HepG2 (cell line): Measurements from ENCODE around the gene SLC13A5. TPM values are rescaled to one million over a fixed set of nuclear protein-coding genes. Genes with fewer than 3 reads are reported as not detected.
A peak's percentile ranks its signal among the peaks of the same experiment; 100 is the strongest.

Experiments
- BCL6 ChIP-seq: IDR thresholded peaks from 2 replicates; pipeline ENCODE4 v1.6.1; 2016; ENCODE audit warnings: missing genetic modification reagents, missing compliant biosample characterization
- DZIP1 ChIP-seq: sonication (generic); formaldehyde crosslinking; IDR thresholded peaks from 2 replicates; pipeline ENCODE4 v1.5.0; 2020; ENCODE audit warnings: mild to moderate bottlenecking, missing genetic modification reagents
- FOXM1 ChIP-seq: sonication (generic); formaldehyde crosslinking; IDR thresholded peaks from 2 replicates; pipeline ENCODE4 v1.5.0; 2020; ENCODE audit warnings: missing genetic modification reagents
- GZF1 ChIP-seq: sonication (generic); formaldehyde crosslinking; IDR thresholded peaks from 2 replicates; pipeline ENCODE4 v1.5.1; 2020; ENCODE audit warnings: mild to moderate bottlenecking, missing genetic modification reagents
- HNF4G ChIP-seq, 2 experiments: sonication (generic) in 1 of 2; formaldehyde crosslinking in 1 of 2; IDR thresholded peaks; 2 replicates each; pipeline versions ENCODE4 v1.4.0 to v1.6.1; 2011 to 2020; ENCODE audit warnings: borderline replicate concordance in 2 of 2, low read depth in 2 of 2, mild to moderate bottlenecking in 2 of 2, low read length in 1 of 2, missing genetic modification reagents in 1 of 2, moderate library complexity in 1 of 2
- IKZF4 ChIP-seq: sonication (generic); formaldehyde crosslinking; IDR thresholded peaks from 2 replicates; pipeline ENCODE4 v1.5.1; 2020; ENCODE audit warnings: borderline replicate concordance, mild to moderate bottlenecking, low read depth, missing genetic modification reagents; ENCODE audit errors: not compliant biosample characterization
- KMT2A ChIP-seq: sonication (generic); formaldehyde crosslinking; IDR thresholded peaks from 2 replicates; pipeline ENCODE4 v1.4.0; 2020; ENCODE audit warnings: missing genetic modification reagents
- LCORL ChIP-seq, 2 experiments: fragments of 450-650 bp in 1 of 2; sonication (generic) in 1 of 2; formaldehyde crosslinking in 1 of 2; IDR thresholded peaks; 2 replicates each; pipeline versions ENCODE4 v1.5.0 to v1.6.1; 2017 to 2020; ENCODE audit warnings: antibody characterized with exemption in 1 of 2, missing genetic modification reagents in 1 of 2
- MAX ChIP-seq: IDR thresholded peaks from 2 replicates; pipeline ENCODE4 v1.6.1; 2012; ENCODE audit warnings: inconsistent platforms
- MLX ChIP-seq: IDR thresholded peaks from 2 replicates; pipeline ENCODE4 v1.6.1; 2016
- MYC ChIP-seq: sonication (generic); formaldehyde crosslinking; IDR thresholded peaks from 2 replicates; pipeline ENCODE4 v1.9.0; 2021; ENCODE audit warnings: missing genetic modification reagents, borderline replicate concordance
- NCOA2 ChIP-seq: sonication (generic); formaldehyde crosslinking; IDR thresholded peaks from 2 replicates; pipeline ENCODE4 v1.8.0; 2022; ENCODE audit warnings: inconsistent platforms
- RXRB ChIP-seq: IDR thresholded peaks from 2 replicates; pipeline ENCODE4 v1.6.1; 2016; ENCODE audit warnings: borderline replicate concordance, missing genetic modification reagents, missing compliant biosample characterization
- SP4 ChIP-seq: sonication (generic); formaldehyde crosslinking; IDR thresholded peaks from 2 replicates; pipeline ENCODE4 v1.8.1; 2023; ENCODE audit warnings: mild to moderate bottlenecking, missing genetic modification reagents
- STAG1 ChIP-seq: sonication (generic); formaldehyde crosslinking; IDR thresholded peaks from 2 replicates; pipeline ENCODE4 v1.4.0; 2020; ENCODE audit warnings: missing genetic modification reagents
- TBX3 ChIP-seq: fragments of 450-650 bp; IDR thresholded peaks from 2 replicates; pipeline ENCODE4 v1.6.1; 2017; ENCODE audit warnings: antibody characterized with exemption, mild to moderate bottlenecking, inconsistent platforms, borderline replicate concordance
- THAP11 ChIP-seq: IDR thresholded peaks from 2 replicates; pipeline ENCODE4 v1.6.1; 2016; ENCODE audit warnings: missing biosample characterization, missing genetic modification reagents
- WIZ ChIP-seq: sonication (generic); formaldehyde crosslinking; IDR thresholded peaks from 2 replicates; pipeline ENCODE4 v1.5.1; 2020; ENCODE audit warnings: mild to moderate bottlenecking, missing genetic modification reagents
- ZFX ChIP-seq: sonication (generic); formaldehyde crosslinking; IDR thresholded peaks from 2 replicates; pipeline ENCODE4 v1.4.0; 2020; ENCODE audit warnings: mild to moderate bottlenecking, low read depth, missing genetic modification reagents, moderate library complexity
- ZNF253 ChIP-seq: sonication (generic); formaldehyde crosslinking; IDR thresholded peaks from 2 replicates; pipeline ENCODE4 v1.8.0; 2022; ENCODE audit warnings: mild to moderate bottlenecking, missing genetic modification reagents, borderline replicate concordance
- ZNF282 ChIP-seq: fragments of 450-650 bp; IDR thresholded peaks from 2 replicates; pipeline ENCODE4 v1.6.1; 2018; ENCODE audit not compliant: partially characterized antibody
- ZNF549 ChIP-seq: sonication (generic); formaldehyde crosslinking; IDR thresholded peaks from 2 replicates; pipeline ENCODE4 v1.5.0; 2020; ENCODE audit warnings: missing genetic modification reagents
- ZNF589 ChIP-seq: sonication (generic); formaldehyde crosslinking; conservative IDR thresholded peaks from 2 replicates; pipeline ENCODE4 v1.8.0; 2022; ENCODE audit warnings: mild to moderate bottlenecking, moderate library complexity, missing genetic modification reagents
- ZNF710 ChIP-seq: sonication (generic); formaldehyde crosslinking; IDR thresholded peaks from 2 replicates; pipeline ENCODE4 v1.5.0; 2020; ENCODE audit warnings: mild to moderate bottlenecking, missing genetic modification reagents, borderline replicate concordance
- ZNF713 ChIP-seq: sonication (generic); formaldehyde crosslinking; IDR thresholded peaks from 2 replicates; pipeline ENCODE4 v1.4.0; 2020; ENCODE audit warnings: mild to moderate bottlenecking, missing genetic modification reagents
- polyA plus RNA-seq, 8 experiments: library from polyadenylated mRNA; depleted of rRNA in 3 of 8; stranded (reverse) in 7 of 8; unstranded in 1 of 8; fragments of >200 nt; fragmentation: Illumina TruSeq in 4 of 8; extraction: Trizol in 4 of 8; gene quantifications; 2 replicates each; pipeline versions ENCODE4 v1.2.1 to v1.2.3, GENCODE V29; 2011 to 2016; ENCODE audit warnings: low read depth in 4 of 8, missing spikeins in 1 of 8, mixed read lengths in 1 of 8; ENCODE audit not compliant: insufficient read depth in 1 of 8
- total RNA-seq, 5 experiments: library from RNA; depleted of rRNA; stranded (reverse); fragments of >200 nt; fragmentation: Illumina TruSeq; extraction: Trizol; gene quantifications; 2 replicates each; pipeline ENCODE4 v1.2.3, GENCODE V29; 2016; ENCODE audit warnings: low read depth in 1 of 5

Gene SLC13A5
- total and polyA plus RNA-seq, 2 of the 13 experiments (the other 11 are each of a cell fraction or from before 2014, with no cell fraction given), result 42.8 to 310 TPM

- TF ChIP-seq ZNF589 (CRISPR knock-in tag) (no peak), BCL6 (CRISPR knock-in tag) (peak; percentile 46; the same call in 1 of the 2 replicates), MYC (CRISPR knock-in tag) (0 out of 2 replicates have a peak, but pooled peaks have one; percentile 26), ZNF710 (0 out of 2 replicates have a peak, but pooled peaks have one; percentile 39), RXRB (peak; percentile 77), ZNF549 (CRISPR knock-in tag) (no peak), MAX (no peak), TBX3 (no peak), IKZF4 (CRISPR knock-in tag) (no peak), THAP11 (CRISPR knock-in tag) (peak; percentile 38; the same call in 1 of the 2 replicates), ZNF713 (CRISPR knock-in tag) (no peak), WIZ (0 out of 2 replicates have a peak, but pooled peaks have one; percentile 30), ZNF253 (no peak), HNF4G (IDR thresholded peaks at IDR 0.05; ENCODE audit: borderline replicate concordance, low read depth, low read length) (peak; percentile 53; the same call in 1 of the 2 replicates), HNF4G (CRISPR knock-in tag; IDR thresholded peaks at IDR 0.05; ENCODE audit: borderline replicate concordance, low read depth) (no peak), ZNF282 (no peak), GZF1 (no peak), FOXM1 (no peak), ZFX (peak; percentile 33; the same call in 1 of the 2 replicates), NCOA2 (CRISPR knock-in tag) (peak; percentile 31; the same call in 1 of the 2 replicates), KMT2A (0 out of 2 replicates have a peak, but pooled peaks have one; percentile 31), DZIP1 (CRISPR knock-in tag) (no peak), SP4 (no peak), STAG1 (CRISPR knock-in tag) (no peak), LCORL (IDR thresholded peaks at IDR 0.05) (no peak), LCORL (CRISPR knock-in tag; IDR thresholded peaks at IDR 0.05) (peak; percentile 41; the same call in 1 of the 2 replicates), MLX (CRISPR knock-in tag) (no peak)
Observed at GRCh38 chr17:6702567-6703215, 10.5 kb downstream of the SLC13A5 start (continued).
